Sigmoid colon (tissue), 4 donors: ENCODE data around the gene MELTF.

ENCODE experiments used
- EP300 ChIP-seq, 4 donors: sonication (generic); formaldehyde crosslinking; IDR thresholded peaks; one replicate each; pipeline ENCODE4 v1.6.1; 2017; ENCODE audit warnings: antibody characterized with exemption in 4 of 4
- POLR2AphosphoS5 ChIP-seq, 4 donors: sonication (generic); formaldehyde crosslinking; IDR thresholded peaks; one replicate each; pipeline ENCODE4 v1.6.1; 2017; ENCODE audit warnings: antibody characterized with exemption in 4 of 4
- TF ChIP-seq, protein P1 (sequence below), 4 experiments: fragments of 450-650 bp in 3 of 4; fragments of 200-600 bp in 1 of 4; IDR thresholded peaks; one replicate each; pipeline ENCODE4 v1.5.1; 2016 to 2019; ENCODE audit warnings: antibody characterized with exemption in 4 of 4, mild to moderate bottlenecking in 3 of 4, moderate library complexity in 2 of 4

DNA sequence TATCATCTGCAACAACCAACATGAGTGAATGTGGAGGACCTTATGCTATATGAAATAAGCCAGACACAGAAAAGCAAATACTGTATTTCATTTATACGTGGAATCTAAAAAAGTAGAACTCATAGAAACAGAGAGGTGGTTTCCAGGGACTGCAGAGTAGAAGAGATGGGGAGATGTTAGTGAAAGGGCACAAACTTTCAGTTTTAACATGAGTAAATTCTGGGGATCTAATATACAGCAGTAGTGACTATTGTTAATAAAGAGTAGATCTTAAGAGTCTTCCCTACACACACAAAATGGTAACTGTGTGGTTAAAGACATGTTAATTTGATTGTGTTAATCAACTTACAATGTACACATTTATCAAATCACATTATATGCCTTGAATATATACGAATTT is 20.9 kb upstream of the MELTF start:
- TF ChIP-seq, protein P1, sequence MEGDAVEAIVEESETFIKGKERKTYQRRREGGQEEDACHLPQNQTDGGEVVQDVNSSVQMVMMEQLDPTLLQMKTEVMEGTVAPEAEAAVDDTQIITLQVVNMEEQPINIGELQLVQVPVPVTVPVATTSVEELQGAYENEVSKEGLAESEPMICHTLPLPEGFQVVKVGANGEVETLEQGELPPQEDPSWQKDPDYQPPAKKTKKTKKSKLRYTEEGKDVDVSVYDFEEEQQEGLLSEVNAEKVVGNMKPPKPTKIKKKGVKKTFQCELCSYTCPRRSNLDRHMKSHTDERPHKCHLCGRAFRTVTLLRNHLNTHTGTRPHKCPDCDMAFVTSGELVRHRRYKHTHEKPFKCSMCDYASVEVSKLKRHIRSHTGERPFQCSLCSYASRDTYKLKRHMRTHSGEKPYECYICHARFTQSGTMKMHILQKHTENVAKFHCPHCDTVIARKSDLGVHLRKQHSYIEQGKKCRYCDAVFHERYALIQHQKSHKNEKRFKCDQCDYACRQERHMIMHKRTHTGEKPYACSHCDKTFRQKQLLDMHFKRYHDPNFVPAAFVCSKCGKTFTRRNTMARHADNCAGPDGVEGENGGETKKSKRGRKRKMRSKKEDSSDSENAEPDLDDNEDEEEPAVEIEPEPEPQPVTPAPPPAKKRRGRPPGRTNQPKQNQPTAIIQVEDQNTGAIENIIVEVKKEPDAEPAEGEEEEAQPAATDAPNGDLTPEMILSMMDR (IDR thresholded peaks at IDR 0.05), result no peak
- TF ChIP-seq POLR2AphosphoS5 (IDR thresholded peaks at IDR 0.05) (no peak), EP300 (IDR thresholded peaks at IDR 0.05) (no peak)
